DMS79 (cell line): ENCODE measurements around the gene SYNGR3.

ENCODE experiments used
- DNase-seq: peaks from one replicate; lab custom pipeline; 2025; lab: John Stamatoyannopoulos, UW

The SYNGR3 gene

GRCh38 chr16:2042171-2042985 lies 52.6 kb downstream of the SYNGR3 start:
- DNase-seq: peak; percentile 90

- peak; percentile 39 for DNase-seq
Observed at GRCh38 chr16:2042986-2043666, 53.4 kb downstream of the SYNGR3 start.
